ENCODE measurements around the gene LGALSL.

LGALSL gene

GRCh38 chr2:64470071-64470470 lies 16.1 kb downstream of the LGALSL start:
- DNase-seq (ENCODE audit: low read depth in 1 of 2, low spot score in 1 of 2): no peak

GRCh38 chr2:64470766-64471295 lies 16.9 kb downstream of the LGALSL start:
- DNase-seq (ENCODE audit: low read depth in 1 of 2, low spot score in 1 of 2): no peak

GRCh38 chr2:64471600-64471999 lies 17.6 kb downstream of the LGALSL start:
- no peak for DNase-seq (ENCODE audit: low read depth in 1 of 2, low spot score in 1 of 2)

- DNase-seq (ENCODE audit: low read depth in 1 of 2, low spot score in 1 of 2): no peak
Observed at GRCh38 chr2:64472881-64473280, 18.9 kb downstream of the LGALSL start.

GRCh38 chr2:64474121-64474571 lies 20.2 kb downstream of the LGALSL start:
- DNase-seq (ENCODE audit: low read depth in 1 of 2, low spot score in 1 of 2): no peak

GRCh38 chr2:64474636-64475035 lies 20.7 kb downstream of the LGALSL start:
- no peak for DNase-seq (ENCODE audit: low read depth in 1 of 2, low spot score in 1 of 2)

- DNase-seq (ENCODE audit: low read depth in 1 of 2, low spot score in 1 of 2): no peak
Observed at GRCh38 chr2:64477037-64477436, 23.1 kb downstream of the LGALSL start.

- no peak for DNase-seq (ENCODE audit: low read depth in 1 of 2, low spot score in 1 of 2)
Observed at GRCh38 chr2:64477979-64478378, 24.0 kb downstream of the LGALSL start.

- no peak for DNase-seq (ENCODE audit: low read depth in 1 of 2, low spot score in 1 of 2)
Observed at GRCh38 chr2:64478502-64479230, 24.7 kb downstream of the LGALSL start.

GRCh38 chr2:64479259-64480117 lies 25.5 kb downstream of the LGALSL start:
- no peak for DNase-seq (ENCODE audit: low read depth in 1 of 2, low spot score in 1 of 2)

- DNase-seq (ENCODE audit: low read depth in 1 of 2, low spot score in 1 of 2): no peak
Observed at GRCh38 chr2:64481665-64482064, 27.7 kb downstream of the LGALSL start.

- DNase-seq (ENCODE audit: low read depth in 1 of 2, low spot score in 1 of 2): no peak
Observed at GRCh38 chr2:64482243-64482642, 28.3 kb downstream of the LGALSL start.

GRCh38 chr2:64482765-64483504 lies 29.0 kb downstream of the LGALSL start:
- DNase-seq (ENCODE audit: low read depth in 1 of 2, low spot score in 1 of 2): no peak

- DNase-seq (ENCODE audit: low read depth in 1 of 2, low spot score in 1 of 2): no peak
Observed at GRCh38 chr2:64485331-64485730, 31.4 kb downstream of the LGALSL start.

GRCh38 chr2:64485961-64486360 lies 32.0 kb downstream of the LGALSL start:
- DNase-seq (ENCODE audit: low read depth in 1 of 2, low spot score in 1 of 2): no peak

- DNase-seq (ENCODE audit: low read depth in 1 of 2, low spot score in 1 of 2): no peak
Observed at GRCh38 chr2:64487256-64488049, 33.5 kb downstream of the LGALSL start.

- peak; percentile 54 to 72 for DNase-seq (ENCODE audit: low read depth in 1 of 2, low spot score in 1 of 2)
Observed at GRCh38 chr2:64488050-64488974, 34.4 kb downstream of the LGALSL start.

- no peak for DNase-seq (ENCODE audit: low read depth in 1 of 2, low spot score in 1 of 2)
Observed at GRCh38 chr2:64489081-64489751, 35.3 kb downstream of the LGALSL start.

- no peak for DNase-seq (ENCODE audit: low read depth in 1 of 2, low spot score in 1 of 2)
Observed at GRCh38 chr2:64491426-64491825, 37.5 kb downstream of the LGALSL start.

Data from stimulated activated CD4-positive, alpha-beta T cell treated with anti-CD3 and anti-CD28 coated beads, Interleukin-15, amount 100 ng/mL, for 1 hour (primary cell).